ENCODE results near the gene MALT1.

DNA sequence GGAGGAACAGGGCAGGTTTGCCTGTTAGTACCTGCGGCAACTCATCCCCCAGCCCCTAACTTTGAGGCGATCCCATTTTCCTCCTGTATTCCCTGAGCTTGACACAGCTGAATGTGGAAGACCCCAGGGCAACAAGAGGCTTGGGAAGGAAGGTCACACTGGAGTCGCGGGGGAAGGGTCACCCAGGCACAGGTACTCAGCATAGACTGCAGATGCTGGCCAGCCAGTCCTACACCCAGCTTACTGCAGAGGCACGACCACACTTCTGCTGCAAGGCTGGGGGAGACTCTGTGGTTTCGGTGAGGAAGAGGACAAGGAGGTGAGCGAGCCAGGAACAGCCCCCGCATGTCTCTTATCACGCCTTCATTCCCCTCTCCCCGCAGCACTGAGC, 91.5 kb downstream of the MALT1 start:
- TF ChIP-seq, protein P1, sequence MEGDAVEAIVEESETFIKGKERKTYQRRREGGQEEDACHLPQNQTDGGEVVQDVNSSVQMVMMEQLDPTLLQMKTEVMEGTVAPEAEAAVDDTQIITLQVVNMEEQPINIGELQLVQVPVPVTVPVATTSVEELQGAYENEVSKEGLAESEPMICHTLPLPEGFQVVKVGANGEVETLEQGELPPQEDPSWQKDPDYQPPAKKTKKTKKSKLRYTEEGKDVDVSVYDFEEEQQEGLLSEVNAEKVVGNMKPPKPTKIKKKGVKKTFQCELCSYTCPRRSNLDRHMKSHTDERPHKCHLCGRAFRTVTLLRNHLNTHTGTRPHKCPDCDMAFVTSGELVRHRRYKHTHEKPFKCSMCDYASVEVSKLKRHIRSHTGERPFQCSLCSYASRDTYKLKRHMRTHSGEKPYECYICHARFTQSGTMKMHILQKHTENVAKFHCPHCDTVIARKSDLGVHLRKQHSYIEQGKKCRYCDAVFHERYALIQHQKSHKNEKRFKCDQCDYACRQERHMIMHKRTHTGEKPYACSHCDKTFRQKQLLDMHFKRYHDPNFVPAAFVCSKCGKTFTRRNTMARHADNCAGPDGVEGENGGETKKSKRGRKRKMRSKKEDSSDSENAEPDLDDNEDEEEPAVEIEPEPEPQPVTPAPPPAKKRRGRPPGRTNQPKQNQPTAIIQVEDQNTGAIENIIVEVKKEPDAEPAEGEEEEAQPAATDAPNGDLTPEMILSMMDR (IDR thresholded peaks at IDR 0.05): no peak
- no peak for TF ChIP-seq POLR2A (IDR thresholded peaks at IDR 0.05)
